SK-N-SH treated with all-trans-retinoic acid at 6 μM for 48 hours (cell line): ENCODE data around the gene IGDCC3.
A peak's percentile ranks its signal among the peaks of the same experiment; 100 is the strongest.

ENCODE experiments used
- ATAC-seq: fragments of 200-7000 bp; cut with Tn5 transposase; 3 replicates; pipeline ENCODE4 v1.9.1; 2020; ENCODE audit warnings: mild to moderate bottlenecking, moderate library complexity
- ARNTL ChIP-seq: fragments of 450-650 bp; formaldehyde crosslinking; IDR thresholded peaks from 2 replicates; pipeline ENCODE4 v1.5.0; 2020; ENCODE audit warnings: low read depth, mild to moderate bottlenecking, moderate library complexity, borderline replicate concordance
- BACH2 ChIP-seq: fragments of 250-450 bp; sonication (Bioruptor Pico); IDR thresholded peaks from 2 replicates; pipeline ENCODE4 v1.9.0; 2021; ENCODE audit warnings: mild to moderate bottlenecking, borderline replicate concordance
- CSDC2 ChIP-seq: fragments of 250-450 bp; sonication (Bioruptor Pico); IDR thresholded peaks from 2 replicates; pipeline ENCODE4 v1.5.0; 2020; ENCODE audit warnings: mild to moderate bottlenecking, moderate library complexity
- ESRRG ChIP-seq: fragments of 250-450 bp; sonication (Bioruptor Pico); IDR thresholded peaks from 2 replicates; pipeline ENCODE4 v1.6.1; 2021; ENCODE audit warnings: mild to moderate bottlenecking
- GLIS3 ChIP-seq: fragments of 250-450 bp; sonication (Bioruptor Pico); IDR thresholded peaks from 2 replicates; pipeline ENCODE4 v1.5.0; 2020; ENCODE audit warnings: mild to moderate bottlenecking, moderate library complexity
- ISL1 ChIP-seq: fragments of 250-450 bp; sonication (Bioruptor Pico); IDR thresholded peaks from 2 replicates; pipeline ENCODE4 v2.1.2; 2022; ENCODE audit warnings: mild to moderate bottlenecking, moderate library complexity
- OSR1 ChIP-seq: fragments of 250-450 bp; sonication (Bioruptor Pico); IDR thresholded peaks from 2 replicates; pipeline ENCODE4 v1.8.0; 2022; ENCODE audit warnings: moderate library complexity, mild to moderate bottlenecking, inconsistent platforms
- PPARA ChIP-seq: fragments of 250-450 bp; sonication (Bioruptor Pico); IDR thresholded peaks from 2 replicates; pipeline ENCODE4 v1.5.0; 2020; ENCODE audit warnings: mild to moderate bottlenecking, borderline replicate concordance
- RARB ChIP-seq: fragments of 250-450 bp; sonication (Bioruptor Pico); IDR thresholded peaks from 2 replicates; pipeline ENCODE4 v1.8.0; 2021; ENCODE audit warnings: mild to moderate bottlenecking, moderate library complexity
- SNAI2 ChIP-seq: fragments of 250-450 bp; sonication (Bioruptor Pico); IDR thresholded peaks from 2 replicates; pipeline ENCODE4 v1.5.0; 2020; ENCODE audit warnings: mild to moderate bottlenecking, moderate library complexity
- TCF4 ChIP-seq: fragments of 250-450 bp; sonication (Bioruptor Pico); IDR thresholded peaks from 2 replicates; pipeline ENCODE4 v1.8.0; 2021; ENCODE audit warnings: mild to moderate bottlenecking, moderate library complexity, borderline replicate concordance
- TOX ChIP-seq: fragments of 250-450 bp; sonication (Bioruptor Pico); IDR thresholded peaks from 2 replicates; pipeline ENCODE4 v1.8.0; 2021; ENCODE audit warnings: mild to moderate bottlenecking, moderate library complexity, borderline replicate concordance
- ZC3H10 ChIP-seq: fragments of 250-450 bp; sonication (Bioruptor Pico); IDR thresholded peaks from 2 replicates; pipeline ENCODE4 v1.5.1; 2021; ENCODE audit warnings: mild to moderate bottlenecking, moderate library complexity
- ZFP3 ChIP-seq: fragments of 250-450 bp; sonication (Bioruptor Pico); IDR thresholded peaks from 2 replicates; pipeline ENCODE4 v1.5.0; 2020; ENCODE audit warnings: mild to moderate bottlenecking, moderate library complexity
- ZFP30 ChIP-seq: fragments of 450-650 bp; formaldehyde crosslinking; IDR thresholded peaks from 2 replicates; pipeline ENCODE4 v1.5.0; 2022; ENCODE audit warnings: mild to moderate bottlenecking, moderate library complexity
- ZNF565 ChIP-seq: fragments of 450-650 bp; formaldehyde crosslinking; conservative IDR thresholded peaks from 2 replicates; pipeline ENCODE4 v1.5.0; 2020; ENCODE audit warnings: low read depth, mild to moderate bottlenecking, moderate library complexity
- ZNF70 ChIP-seq: fragments of 450-650 bp; formaldehyde crosslinking; IDR thresholded peaks from 2 replicates; pipeline ENCODE4 v1.5.0; 2020; ENCODE audit warnings: mild to moderate bottlenecking, moderate library complexity
- ZNF8 ChIP-seq: fragments of 450-650 bp; formaldehyde crosslinking; IDR thresholded peaks from 2 replicates; pipeline ENCODE4 v1.5.0; 2020; ENCODE audit warnings: mild to moderate bottlenecking, moderate library complexity
- TF ChIP-seq, protein P1 (sequence below): fragments of 250-450 bp; sonication (Bioruptor Pico); IDR thresholded peaks from 2 replicates; pipeline ENCODE4 v1.5.0; 2020; ENCODE audit warnings: mild to moderate bottlenecking, moderate library complexity
- TF ChIP-seq, protein P2 (sequence below): fragments of 250-450 bp; sonication (Bioruptor Pico); IDR thresholded peaks from 2 replicates; pipeline ENCODE4 v1.5.1; 2021; ENCODE audit warnings: mild to moderate bottlenecking, moderate library complexity
- TF ChIP-seq, protein P3 (sequence below): fragments of 250-450 bp; sonication (Bioruptor Pico); IDR thresholded peaks from 2 replicates; pipeline ENCODE4 v1.8.0; 2020; ENCODE audit warnings: mild to moderate bottlenecking, moderate library complexity, borderline replicate concordance
- TF ChIP-seq, protein P4 (sequence below): fragments of 250-450 bp; sonication (Bioruptor Pico); IDR thresholded peaks from 2 replicates; pipeline ENCODE4 v1.8.0; 2021; ENCODE audit warnings: low read depth, mild to moderate bottlenecking, moderate library complexity, borderline replicate concordance

The IGDCC3 gene

DNA sequence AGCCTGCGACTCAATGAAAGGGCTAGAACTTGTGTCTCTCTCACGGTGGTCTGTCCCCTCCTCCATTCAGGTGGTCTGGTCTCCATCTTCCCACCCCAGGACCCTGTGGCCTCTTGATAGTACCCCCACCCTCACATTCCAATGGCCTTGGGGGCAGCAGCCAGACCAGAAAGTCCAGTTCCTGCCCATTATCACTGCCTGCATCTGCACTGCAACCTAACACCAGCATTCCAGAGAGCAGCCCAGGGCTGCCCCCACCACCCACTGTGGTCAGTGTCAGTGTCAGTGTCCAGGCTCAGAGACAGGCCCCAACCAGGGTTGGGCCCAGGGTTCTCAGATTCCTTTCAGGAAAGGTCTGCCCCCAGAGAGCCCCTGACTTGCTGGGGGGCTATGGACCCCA is 12.6 kb downstream of the IGDCC3 start:
- TF ChIP-seq TOX (CRISPR knock-in tag) = no peak
- no peak for TF ChIP-seq ESRRG (CRISPR knock-in tag)
- TF ChIP-seq, protein P1, sequence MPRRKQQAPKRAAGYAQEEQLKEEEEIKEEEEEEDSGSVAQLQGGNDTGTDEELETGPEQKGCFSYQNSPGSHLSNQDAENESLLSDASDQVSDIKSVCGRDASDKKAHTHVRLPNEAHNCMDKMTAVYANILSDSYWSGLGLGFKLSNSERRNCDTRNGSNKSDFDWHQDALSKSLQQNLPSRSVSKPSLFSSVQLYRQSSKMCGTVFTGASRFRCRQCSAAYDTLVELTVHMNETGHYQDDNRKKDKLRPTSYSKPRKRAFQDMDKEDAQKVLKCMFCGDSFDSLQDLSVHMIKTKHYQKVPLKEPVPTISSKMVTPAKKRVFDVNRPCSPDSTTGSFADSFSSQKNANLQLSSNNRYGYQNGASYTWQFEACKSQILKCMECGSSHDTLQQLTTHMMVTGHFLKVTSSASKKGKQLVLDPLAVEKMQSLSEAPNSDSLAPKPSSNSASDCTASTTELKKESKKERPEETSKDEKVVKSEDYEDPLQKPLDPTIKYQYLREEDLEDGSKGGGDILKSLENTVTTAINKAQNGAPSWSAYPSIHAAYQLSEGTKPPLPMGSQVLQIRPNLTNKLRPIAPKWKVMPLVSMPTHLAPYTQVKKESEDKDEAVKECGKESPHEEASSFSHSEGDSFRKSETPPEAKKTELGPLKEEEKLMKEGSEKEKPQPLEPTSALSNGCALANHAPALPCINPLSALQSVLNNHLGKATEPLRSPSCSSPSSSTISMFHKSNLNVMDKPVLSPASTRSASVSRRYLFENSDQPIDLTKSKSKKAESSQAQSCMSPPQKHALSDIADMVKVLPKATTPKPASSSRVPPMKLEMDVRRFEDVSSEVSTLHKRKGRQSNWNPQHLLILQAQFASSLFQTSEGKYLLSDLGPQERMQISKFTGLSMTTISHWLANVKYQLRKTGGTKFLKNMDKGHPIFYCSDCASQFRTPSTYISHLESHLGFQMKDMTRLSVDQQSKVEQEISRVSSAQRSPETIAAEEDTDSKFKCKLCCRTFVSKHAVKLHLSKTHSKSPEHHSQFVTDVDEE (CRISPR knock-in tag) = no peak
- ATAC-seq = peak; percentile 94

DNA sequence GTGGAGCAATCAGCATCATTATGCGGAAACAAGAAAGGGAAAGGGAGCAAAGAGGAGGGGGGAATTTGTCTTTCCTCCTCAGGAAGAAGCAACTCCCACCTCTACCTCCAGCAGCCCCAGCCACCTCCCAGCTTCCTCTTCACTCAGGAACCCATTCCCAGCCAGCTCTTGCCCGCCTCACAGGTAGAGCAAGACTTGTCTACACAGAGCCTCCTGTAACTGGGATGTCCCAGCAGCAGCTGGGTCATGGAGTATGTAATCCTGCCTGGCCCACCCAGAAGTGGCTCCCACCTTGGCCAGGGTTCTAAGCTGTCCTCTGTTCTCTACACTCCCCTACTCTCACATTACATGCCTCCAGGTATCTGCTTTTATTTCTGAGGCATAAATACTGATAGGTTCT is 14.0 kb downstream of the IGDCC3 start:
- no peak for ATAC-seq
- TF ChIP-seq SNAI2 (no peak), ARNTL (CRISPR knock-in tag) (no peak), TOX (CRISPR knock-in tag) (no peak), ZNF70 (CRISPR knock-in tag) (no peak), OSR1 (no peak), ISL1 (CRISPR knock-in tag) (no peak), ZNF565 (CRISPR knock-in tag) (no peak), PPARA (CRISPR knock-in tag) (no peak), ESRRG (CRISPR knock-in tag) (no peak), ZNF8 (CRISPR knock-in tag) (no peak), ZFP3 (no peak), RARB (CRISPR knock-in tag) (no peak), ZFP30 (no peak), GLIS3 (no peak), CSDC2 (no peak), BACH2 (CRISPR knock-in tag) (no peak), TCF4 (CRISPR knock-in tag) (no peak)
- TF ChIP-seq, protein P2, sequence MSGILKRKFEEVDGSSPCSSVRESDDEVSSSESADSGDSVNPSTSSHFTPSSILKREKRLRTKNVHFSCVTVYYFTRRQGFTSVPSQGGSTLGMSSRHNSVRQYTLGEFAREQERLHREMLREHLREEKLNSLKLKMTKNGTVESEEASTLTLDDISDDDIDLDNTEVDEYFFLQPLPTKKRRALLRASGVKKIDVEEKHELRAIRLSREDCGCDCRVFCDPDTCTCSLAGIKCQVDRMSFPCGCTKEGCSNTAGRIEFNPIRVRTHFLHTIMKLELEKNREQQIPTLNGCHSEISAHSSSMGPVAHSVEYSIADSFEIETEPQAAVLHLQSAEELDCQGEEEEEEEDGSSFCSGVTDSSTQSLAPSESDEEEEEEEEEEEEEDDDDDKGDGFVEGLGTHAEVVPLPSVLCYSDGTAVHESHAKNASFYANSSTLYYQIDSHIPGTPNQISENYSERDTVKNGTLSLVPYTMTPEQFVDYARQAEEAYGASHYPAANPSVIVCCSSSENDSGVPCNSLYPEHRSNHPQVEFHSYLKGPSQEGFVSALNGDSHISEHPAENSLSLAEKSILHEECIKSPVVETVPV (CRISPR knock-in tag) = no peak
- TF ChIP-seq, protein P3, sequence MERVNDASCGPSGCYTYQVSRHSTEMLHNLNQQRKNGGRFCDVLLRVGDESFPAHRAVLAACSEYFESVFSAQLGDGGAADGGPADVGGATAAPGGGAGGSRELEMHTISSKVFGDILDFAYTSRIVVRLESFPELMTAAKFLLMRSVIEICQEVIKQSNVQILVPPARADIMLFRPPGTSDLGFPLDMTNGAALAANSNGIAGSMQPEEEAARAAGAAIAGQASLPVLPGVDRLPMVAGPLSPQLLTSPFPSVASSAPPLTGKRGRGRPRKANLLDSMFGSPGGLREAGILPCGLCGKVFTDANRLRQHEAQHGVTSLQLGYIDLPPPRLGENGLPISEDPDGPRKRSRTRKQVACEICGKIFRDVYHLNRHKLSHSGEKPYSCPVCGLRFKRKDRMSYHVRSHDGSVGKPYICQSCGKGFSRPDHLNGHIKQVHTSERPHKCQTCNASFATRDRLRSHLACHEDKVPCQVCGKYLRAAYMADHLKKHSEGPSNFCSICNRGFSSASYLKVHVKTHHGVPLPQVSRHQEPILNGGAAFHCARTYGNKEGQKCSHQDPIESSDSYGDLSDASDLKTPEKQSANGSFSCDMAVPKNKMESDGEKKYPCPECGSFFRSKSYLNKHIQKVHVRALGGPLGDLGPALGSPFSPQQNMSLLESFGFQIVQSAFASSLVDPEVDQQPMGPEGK = no peak
- TF ChIP-seq, protein P4, sequence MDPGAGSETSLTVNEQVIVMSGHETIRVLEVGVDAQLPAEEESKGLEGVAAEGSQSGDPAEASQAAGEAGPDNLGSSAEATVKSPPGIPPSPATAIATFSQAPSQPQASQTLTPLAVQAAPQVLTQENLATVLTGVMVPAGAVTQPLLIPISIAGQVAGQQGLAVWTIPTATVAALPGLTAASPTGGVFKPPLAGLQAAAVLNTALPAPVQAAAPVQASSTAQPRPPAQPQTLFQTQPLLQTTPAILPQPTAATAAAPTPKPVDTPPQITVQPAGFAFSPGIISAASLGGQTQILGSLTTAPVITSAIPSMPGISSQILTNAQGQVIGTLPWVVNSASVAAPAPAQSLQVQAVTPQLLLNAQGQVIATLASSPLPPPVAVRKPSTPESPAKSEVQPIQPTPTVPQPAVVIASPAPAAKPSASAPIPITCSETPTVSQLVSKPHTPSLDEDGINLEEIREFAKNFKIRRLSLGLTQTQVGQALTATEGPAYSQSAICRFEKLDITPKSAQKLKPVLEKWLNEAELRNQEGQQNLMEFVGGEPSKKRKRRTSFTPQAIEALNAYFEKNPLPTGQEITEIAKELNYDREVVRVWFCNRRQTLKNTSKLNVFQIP (CRISPR knock-in tag) = no peak

DNA sequence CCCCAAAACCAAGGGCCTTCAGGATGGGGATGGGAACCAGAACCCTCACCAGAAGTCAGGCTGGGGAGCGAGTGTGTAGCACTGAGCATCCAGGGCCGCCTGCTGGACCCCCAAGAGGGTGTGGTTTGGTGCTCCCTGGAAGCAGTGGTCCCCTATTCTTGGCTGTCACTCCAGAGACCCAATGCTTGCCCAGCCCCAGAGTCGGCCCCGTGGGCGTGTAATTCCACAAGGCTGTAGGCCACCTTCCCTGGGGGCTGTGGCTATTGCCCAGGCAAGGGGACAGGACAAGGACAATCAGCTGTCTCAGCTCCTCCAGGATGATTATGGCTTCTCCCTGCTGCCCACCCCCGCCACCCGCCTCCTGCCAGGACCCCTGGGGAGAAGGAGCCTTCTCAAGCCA is 14.5 kb downstream of the IGDCC3 start:
- TF ChIP-seq ZFP3 (no peak), RARB (CRISPR knock-in tag) (no peak), ZNF8 (CRISPR knock-in tag) (no peak), ZFP30 (no peak), ZC3H10 (CRISPR knock-in tag) (no peak), ESRRG (CRISPR knock-in tag) (no peak), CSDC2 (no peak), GLIS3 (no peak)
- TF ChIP-seq, protein P2 (CRISPR knock-in tag) = no peak
- TF ChIP-seq, protein P1 (CRISPR knock-in tag) = no peak
- ATAC-seq = no peak
